GM21723 (cell line): ENCODE measurements around the gene GALNT2.
A peak's percentile ranks its signal among the peaks of the same experiment; 100 is the strongest.

Experiments used
- ATAC-seq: cut with Tn5 transposase; IDR thresholded peaks from one replicate; pipeline ENCODE4 v1.9.1; 2021; ENCODE audit warnings: mild to moderate bottlenecking, moderate library complexity; ENCODE audit not compliant: unreplicated experiment

GALNT2 gene

DNA sequence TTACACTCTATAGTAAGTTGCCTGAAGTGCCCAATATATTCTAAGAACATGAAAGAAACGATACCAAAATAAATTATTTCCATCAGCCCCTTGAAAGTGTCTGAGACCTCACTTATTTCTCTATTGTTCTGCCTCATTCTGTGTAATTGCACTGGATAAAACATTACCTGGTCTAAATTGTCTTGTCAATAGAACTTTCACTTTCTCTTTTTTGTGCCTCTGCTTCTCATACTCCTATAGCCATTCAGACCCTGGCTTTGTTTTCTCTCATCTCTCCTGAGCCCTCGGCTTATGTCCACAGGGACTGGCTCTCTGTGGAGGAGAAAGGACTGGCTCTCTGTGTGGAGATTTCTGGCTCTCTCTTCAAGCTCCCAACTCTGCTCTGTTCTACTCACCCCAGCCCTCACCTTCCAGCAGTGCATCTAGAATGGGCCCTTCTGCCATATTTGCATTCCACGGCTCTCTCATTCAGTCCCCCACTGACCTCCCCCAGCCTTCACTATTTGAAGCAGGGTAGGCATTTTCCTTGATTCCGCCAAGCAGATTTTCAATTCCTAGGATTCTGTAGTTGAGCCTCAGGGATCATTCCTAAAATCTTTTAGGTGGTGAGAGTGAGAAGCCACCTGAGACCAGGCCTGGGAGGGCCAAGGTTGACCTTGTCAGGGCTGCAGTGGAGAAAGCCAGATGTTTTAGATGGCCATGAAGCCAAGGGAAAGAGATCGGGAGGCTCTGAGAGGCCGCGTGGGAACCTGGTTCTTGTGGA lies 15.9 kb upstream of the GALNT2 start:
- no peak for ATAC-seq

DNA sequence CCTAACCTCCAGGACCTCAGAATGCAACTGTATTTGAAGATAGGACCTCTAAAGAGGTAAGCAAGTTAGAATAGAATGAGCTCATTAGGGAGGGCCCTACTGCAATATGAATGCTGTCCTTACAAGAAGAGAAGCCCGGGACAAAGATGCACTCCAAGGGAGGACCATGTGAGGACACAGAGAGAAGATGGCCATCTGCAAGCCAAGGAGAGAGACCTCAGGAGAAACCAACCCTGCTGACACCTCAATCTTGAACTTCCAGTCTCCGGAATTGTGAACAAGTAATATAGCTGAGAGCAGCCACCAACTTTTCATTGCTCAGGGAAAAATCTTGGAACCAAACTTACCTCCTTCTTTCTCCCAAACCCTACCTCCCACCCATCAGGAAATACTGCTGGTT lies 15.0 kb upstream of the GALNT2 start:
- ATAC-seq, result no peak

DNA sequence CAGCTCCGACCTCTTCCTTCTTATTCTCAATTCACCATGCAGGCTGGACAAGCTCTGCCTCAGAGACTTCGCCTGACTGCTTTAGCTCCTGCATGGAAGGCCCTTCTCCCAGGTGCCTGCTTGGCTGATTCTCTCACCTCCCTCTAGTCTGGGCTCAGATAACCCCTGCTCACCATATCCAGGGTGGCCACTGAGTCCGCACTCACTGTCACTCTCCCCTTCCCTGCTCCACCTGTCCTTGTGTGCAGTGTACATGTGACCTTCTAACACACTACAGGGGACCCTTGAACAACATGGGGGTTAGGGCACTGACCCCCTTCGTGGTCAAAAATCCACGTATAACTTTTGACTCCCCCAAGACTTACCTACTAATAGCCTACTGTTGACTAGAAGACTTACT lies 14.4 kb upstream of the GALNT2 start:
- no peak for ATAC-seq

DNA sequence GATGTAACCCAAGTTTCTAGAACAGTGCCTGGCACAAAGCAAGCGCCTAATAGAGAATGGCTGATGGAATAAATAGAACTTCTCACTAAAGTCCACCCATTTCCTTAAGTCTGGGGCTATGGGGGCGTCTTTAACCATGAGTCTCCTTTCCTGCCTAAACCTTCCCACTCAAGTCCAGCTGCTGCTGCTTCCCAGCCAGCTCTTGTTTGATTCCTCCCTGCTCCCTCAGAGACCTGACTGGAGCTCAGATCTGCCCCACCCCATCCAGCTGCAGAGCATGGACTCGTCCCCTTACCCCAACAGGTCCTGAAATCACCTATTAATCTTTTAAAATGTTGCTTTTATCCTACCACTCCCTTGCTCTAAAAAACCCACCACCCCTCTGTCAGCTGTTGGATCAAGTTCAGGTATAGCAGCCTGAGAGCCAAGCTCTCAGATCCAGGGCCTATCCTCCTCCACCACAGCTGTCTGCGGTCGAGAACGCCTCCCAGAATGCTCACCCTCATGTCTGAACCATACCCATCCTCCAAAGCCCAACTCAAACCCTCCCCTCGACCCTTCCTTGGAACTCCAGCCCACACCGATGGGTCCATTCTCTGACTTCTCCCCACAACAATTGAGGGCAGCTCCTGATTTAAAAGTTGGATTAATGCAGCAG lies 12.8 kb upstream of the GALNT2 start:
- no peak for ATAC-seq

DNA sequence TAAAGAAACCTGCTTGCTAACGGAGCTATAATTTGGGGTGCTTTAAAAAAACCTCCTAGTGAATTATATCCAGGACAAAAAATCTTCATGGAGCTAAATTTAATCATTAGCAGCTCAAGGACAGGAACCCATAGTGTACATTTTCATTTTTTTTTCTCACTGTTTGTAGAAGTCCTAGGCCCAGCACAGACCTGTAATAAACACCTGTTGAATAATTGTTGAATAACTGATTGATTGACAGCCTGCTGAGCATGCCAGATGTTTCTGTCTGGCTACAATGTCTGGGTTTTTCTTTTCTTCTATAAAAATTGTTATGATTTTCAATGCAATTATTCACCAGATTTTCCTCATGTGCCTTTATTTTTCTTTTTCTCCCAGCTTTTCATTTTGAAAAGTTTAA lies 10.9 kb upstream of the GALNT2 start:
- ATAC-seq, result no peak

DNA sequence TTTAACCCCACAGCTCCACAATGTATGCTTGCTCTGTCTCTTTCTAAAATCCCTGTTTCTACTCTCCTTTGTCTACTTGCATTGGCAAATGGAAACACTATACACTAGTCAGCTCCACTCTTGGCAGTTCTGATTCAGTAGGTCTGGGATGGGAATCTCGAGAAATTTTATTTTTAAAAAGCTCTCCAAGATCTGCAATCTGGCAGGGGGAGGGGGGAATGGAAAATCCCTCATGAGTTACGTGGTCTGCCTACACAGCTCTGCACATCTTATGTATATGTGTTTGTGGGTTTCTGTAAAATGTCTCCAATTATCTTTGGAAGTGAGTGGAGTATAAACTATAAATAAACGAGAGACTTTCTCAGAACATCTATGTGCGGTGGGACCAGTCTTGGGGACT lies 9.9 kb upstream of the GALNT2 start:
- no peak for ATAC-seq

DNA sequence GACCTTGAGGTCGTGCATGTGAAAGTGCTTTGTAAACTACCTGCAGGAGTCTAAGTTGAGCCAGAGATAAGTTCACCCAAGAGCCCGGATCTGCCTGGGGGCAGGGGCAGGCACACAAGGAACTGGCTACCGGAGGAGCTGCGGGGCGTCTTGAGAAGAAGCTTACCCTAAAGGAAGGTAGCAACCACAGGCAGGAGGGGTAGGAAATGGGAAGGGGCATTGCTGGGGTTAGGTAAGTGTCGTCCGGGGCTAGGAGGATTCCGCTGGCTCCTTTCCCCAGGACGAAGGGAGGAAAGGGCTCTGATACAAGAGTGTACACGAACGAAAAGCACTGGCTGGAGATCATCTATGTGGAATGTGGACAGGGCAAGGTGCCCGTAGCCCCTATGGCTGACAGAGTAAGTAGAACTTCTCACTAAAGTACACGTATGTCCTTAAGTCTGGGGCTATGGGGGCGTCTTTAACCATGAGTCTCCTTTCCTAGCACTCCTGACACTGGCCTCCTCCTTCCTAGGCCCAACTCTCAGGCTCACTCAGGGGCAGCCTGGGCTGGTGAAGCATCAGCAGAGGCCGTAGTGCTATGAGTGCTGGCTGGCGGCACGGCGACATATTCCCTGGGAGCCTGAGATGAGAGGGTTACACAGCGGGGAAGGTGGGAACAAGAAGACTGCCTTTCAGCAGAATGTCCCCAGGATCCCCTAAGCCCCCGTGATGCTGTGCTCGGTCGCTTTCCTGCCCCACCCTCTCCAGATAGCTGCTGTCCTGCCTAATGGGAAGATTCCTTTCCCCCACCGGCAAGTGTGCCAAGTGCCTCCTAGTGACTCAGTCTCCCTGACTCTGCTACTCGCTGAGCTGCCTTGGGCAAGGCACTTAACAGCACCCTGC lies 9.1 kb upstream of the GALNT2 start:
- no peak for ATAC-seq

DNA sequence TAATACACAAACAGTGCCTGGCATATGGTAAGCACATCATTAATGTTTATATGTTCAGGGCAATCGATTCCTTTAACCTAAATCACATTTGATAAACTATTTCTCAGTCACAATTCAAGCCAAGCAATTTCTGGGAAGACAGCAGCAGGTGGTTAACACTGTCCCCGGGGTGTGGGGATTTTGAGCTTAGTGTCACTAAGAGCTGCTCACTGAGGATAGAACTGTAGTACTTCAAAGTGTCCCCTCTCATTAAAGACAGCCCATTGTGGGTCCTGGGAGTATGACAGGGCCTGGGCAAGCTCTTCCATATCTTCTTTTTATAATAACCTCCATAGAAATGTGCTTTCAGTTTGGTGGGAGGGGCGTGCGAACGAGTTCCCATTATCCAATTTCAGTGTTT lies 8.4 kb upstream of the GALNT2 start:
- no peak for ATAC-seq

DNA sequence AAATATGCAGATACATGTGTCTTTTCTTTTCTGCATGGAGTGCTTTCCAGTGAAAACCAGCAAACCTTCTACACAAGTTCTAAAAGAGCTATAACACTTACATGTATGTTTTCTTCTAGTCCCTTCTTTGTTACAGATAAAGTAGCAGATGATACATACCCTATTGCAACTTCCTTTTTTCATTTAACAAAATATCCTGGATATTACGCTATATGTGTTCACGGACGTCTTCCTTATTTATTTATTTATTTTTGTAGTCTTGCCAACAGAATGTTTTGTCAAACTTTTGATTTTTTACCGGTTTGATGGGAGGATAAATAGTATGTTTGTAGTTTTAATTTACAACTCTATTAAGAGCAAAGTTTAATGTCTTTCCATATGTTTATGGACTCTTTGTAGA lies 5.2 kb upstream of the GALNT2 start:
- no peak for ATAC-seq

DNA sequence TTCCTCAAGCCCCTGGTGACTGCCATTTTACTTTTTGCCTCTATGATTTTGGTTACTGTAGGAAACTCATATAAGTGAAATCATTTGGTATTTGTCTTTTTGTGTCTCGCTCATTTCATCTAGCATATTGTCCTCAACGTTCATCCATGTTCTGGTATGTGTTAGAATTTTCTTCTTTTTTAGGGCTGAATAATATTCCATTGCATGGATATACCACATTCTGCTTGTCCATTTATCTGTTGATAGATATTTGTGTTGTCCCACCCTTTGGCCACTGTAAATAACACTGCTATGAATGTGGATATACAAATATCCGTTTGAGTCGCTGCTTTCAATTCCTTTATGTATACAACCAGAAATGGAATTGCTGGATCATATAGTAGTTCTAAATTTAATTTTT lies 4.5 kb upstream of the GALNT2 start:
- ATAC-seq, result no peak

DNA sequence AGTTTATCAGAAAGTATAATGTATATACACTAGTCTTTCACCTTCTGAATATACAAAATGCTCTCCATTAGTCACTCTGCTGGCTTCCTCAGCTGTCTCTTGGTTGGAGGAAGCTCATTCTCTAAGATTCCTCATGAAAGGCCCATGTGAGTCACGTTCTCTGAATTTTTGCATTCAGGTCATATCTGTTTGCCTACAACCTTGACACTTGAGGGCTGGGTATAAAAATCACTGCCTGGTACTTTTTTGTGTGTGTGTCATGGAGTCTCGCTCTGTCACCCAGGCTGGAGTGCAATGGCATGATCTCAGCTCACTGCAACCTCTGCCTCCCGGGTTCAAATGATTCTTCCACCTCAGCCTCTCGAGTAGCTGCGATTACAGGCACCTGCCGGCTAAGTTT lies 2.8 kb upstream of the GALNT2 start:
- no peak for ATAC-seq

DNA sequence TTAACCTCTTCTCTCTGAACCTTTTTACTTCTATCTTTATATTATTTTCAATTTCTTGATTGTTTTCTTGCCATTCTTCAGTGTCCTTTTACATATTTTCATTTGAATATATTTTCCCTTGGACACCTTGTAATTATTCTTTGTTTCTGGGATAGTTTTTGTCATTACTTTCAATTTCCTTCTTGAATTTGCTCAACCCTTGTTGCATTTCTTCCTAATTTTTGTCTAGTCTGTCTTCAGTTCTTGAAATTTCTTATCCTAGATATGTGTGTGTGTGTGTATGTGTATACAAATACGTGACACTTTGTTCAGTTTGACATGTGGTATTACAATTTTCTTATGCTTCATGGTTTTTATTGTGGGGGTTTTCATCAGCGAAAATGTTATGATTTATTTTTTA lies 1.9 kb upstream of the GALNT2 start:
- no peak for ATAC-seq

DNA sequence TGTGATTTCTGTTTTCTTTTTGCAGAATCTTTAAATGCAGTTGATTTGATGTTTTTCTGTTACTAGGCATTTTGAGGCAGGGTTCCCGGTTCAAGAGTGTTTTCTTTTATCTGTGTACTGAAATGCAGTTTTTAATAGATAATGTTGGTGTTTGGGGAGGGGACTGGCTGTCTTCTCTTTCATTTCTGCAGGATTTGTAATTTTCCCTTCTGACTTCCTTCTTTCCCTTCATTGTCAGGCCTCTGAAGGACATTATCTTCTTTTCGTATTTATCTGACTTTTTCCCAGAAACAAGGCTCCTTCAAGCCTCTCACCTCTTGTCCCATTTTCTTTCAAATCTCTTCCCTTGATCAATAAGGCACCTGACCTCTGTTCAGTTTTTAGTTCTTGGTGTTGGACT lies 1.5 kb upstream of the GALNT2 start:
- ATAC-seq, result no peak

DNA sequence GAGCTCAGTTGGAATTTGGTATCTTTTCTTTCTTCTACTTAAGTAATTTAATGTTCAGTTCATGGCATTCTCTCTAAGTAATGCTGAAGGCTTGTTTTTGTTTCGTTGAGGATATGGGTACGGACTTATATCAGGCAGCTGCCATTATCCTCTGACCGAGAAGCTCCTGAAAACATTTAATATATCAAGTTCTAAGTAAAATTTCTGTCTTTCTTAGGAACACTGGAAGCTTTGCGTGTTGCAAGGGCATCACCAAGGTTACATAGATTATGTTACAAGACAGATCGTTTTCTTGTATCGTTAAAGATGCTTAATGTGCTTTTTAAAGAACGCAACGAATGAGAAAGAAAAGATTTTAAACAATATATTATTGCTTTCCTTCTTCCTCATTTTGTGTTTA lies 1.0 kb upstream of the GALNT2 start:
- ATAC-seq, result no peak

DNA sequence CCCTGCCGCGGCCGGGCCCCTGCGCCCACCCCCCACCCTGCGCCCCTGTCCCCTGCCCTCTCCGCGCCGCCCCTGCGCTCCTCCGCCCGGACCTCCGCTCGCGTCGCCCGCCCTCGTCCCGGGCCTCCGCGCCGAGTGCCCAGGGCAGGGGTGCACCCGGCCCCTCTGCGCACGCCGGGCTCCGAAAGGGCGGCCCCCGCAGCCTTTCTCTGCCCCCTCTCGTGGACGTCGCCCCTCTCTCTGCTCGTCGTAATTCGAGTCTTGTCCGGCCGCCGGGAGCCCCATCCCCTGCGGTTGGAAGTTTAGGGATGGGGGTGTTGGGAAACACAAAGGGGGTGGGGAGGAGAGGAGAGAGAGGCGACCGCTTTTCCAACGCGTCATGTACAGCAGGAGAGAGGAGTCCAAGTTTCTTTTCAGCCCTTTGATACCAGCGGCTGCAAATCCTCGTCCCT lies 407 bp downstream of the GALNT2 start:
- peak; percentile 21 for ATAC-seq

DNA sequence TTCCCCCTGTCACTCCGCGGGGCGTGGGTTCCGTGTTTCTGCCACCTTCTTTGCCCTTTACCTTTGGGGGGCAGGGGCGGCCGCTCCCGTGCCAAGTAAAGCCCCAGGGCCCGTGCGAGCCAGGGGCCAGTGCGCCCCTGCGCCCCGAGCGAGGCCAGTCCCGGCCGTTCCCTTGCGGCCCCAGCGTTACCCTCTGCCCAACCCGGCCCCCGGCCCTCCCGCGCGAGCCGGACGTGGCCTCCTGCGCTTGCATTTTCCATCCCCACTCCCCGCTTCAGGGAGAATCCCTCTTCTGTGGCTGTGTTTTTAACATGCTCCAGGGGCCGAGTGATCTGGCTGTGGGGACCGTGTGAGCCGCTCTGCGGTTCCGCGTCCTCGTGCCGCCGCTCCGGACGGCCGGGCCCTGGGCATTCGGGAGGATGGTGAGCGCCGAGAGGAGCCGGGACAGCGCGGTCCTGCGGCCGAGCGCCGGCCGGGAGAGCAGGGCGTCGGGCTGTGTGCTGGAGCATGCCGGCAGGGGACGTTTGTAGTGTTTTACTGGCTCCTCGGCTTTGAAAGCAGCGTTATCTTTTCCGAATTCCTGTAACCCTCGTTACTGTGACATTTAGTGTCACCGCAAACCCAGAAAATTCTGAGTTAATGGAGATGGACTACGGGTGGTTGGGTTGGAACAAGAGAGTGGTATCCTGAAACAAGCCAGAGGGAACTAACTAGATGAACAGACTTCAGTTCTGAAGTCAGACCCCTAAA lies 1.0 kb downstream of the GALNT2 start:
- peak; percentile 10 for ATAC-seq

DNA sequence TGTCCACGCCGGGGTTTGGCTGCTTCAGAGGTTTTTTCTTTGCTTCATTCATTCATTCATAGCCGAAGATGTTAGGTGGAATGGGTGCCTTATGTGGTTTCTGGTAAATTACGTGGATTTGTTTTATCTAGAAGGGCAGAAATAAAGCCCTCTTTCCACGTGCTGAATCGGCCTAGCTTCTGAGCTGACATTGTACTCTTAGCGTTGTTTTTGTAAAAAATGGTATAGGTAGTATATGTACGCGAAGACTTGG lies 1.5 kb downstream of the GALNT2 start:
- no peak for ATAC-seq

DNA sequence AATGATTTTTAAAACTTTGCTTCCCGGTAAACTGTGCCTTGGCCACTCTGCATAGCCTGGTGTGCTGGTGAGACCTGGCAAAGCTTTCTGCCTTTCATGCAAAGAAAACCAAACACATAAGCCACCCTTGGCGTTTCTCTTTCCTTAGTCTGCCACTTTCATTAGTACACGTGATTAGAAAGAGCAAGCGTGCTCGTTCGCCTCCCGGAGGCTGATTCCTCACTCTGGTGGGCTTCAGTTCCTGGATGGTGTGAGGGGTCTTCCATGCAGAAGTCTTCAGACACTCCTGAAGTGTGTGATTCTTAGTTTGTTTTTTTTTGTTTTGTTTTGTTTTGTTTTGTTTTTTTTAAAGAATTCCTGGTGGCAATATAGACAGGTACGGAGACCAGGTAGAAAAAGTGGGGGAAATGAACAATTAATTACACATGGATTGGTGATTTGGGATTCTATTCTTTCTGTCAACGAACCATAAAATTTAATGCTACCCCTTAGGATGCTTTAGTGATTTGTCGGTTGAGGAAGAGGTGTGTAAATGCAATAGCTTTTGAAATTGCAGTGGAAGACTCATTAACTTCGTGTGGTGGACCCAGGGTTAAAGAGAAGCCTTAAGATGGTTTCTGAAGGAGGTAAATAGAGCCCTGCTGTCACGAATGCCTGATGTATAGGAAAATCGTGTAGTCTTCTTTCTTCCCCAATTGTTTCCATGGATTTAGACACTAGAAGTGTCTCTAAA lies 2.1 kb downstream of the GALNT2 start:
- no peak for ATAC-seq

DNA sequence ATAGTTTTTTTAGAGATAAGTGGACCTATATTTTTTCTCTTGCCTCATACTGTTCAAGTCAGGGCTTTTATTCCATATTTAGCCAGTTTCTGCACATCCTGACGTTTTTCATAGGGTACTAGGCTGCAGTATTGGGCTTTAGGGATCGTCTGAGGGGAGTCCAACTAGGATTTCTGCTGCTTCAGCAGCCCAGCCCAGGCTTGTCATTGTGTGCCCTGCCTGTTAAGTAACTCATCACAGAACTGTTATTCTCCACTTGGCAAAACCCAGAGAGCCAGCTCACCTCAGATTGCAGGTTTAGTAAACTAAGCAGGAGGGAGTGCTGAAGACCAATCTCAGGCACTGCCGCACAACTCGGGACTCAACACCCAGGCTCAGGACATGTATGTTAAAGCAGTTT lies 2.8 kb downstream of the GALNT2 start:
- ATAC-seq, result no peak

DNA sequence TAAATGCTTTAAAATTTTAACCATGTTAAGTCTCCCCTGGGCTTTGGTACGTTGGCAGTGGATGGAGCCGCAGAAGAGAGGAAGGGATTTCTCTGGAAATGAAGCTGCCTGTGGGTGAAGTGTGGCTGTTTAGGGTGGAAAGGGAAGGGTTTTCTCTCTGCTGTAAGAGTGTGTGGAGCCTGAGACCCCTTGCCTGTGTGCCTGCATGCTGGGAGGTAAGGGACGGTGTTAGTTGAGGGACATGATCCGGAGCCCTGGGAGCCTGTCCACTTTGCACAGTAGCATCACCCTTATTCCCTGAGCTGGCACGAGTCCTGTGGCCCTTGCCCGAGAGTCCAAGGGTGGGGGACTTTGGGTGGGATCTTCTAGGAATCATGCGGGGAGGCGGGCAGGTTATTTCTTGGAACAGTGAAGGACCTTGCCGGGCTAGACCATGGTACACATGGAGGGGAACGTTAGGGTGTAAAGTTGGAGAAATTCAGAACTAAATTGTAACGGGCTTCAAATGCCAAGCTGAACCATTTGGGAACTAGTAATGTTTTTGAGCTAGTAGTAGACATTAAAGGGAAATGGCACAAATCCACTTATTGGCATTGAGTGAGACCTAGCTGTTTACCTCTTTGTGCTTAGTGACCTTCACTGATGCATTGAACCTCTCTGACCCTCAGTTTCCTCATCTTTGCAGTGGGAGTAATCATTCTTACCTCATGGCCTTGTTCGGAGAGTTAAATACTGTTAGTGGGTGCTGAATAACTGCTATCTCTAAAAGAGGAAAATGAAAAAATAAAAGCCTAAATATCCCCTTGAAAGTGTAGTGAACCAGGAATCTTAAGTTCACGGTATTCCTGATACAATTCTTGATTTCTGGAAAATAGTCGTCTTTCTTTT lies 3.5 kb downstream of the GALNT2 start:
- ATAC-seq, result no peak
